Measurements from ENCODE around the gene WWOX. TPM values are rescaled to one million over a fixed set of nuclear protein-coding genes. Genes with fewer than 3 reads are reported as not detected.

WWOX gene
- total RNA-seq, 1 donor from 2014 or later = 11.2 TPM

DNA sequence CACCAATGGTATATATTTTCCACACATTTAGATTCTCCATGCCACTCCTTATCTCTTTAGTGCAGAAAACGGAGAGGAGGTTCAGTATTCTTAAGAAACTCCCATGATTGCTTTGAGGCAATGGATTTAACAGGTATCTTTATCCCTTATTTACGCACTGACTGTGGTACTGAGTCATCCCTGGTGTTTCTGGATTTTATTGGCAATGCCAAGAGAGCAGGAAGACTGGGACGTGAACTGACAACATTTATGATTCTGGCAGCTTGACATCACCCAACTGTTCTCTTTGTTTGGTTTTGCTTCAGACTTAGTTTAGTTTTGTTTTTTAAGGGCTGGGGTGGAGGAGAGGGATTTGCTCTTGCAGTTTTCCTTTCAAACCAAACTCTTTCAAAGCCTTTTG is 131.4 kb downstream of the WWOX start:
- ATAC-seq = peak; percentile 88

GRCh38 chr16:78235168-78235800 is 135.8 kb downstream of the WWOX start:
- ATAC-seq = peak; percentile 81

- ATAC-seq = no peak
Observed at GRCh38 chr16:78235876-78236275, 136.4 kb downstream of the WWOX start.

DNA sequence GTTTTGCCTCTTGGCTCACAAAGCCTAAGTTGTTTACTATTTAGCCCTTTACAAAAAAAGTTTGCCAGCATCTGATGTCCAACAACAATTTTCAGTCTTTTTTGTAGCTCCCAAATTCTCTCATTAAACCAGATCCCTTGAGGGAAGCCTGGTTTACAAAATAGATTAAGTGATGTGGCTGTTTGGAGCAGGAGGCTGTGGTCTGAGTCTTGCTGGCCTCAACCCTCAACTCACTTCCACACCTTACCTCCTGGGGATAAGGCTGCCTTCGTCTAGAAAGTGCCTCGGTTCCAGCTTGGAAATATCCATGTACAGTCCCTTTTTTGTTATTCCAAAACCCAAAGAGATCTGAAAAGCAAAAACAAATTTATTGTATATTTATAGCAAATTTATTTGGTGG is 138.4 kb downstream of the WWOX start:
- no peak for ATAC-seq

GRCh38 chr16:78240459-78241222 is 141.2 kb downstream of the WWOX start:
- peak; percentile 81 for ATAC-seq

DNA sequence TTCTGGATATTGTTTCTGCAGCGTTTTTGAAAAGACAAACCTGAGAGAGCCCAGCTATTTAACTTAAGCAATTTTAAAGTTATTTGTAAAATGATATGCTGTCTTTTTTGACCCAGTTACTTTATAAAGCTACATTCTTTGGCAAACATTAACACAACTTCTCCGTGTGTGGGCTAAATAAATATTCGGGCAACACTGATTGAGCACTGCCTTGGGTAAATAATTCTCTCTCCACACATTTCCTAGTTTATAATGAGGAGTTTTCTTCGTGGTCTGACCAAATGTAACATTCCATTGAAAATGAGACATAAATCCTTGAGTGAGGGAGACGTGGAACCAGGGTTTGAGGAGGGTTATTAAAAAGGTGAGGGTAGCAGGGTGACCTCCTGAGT is 142.8 kb downstream of the WWOX start:
- ATAC-seq = no peak

DNA sequence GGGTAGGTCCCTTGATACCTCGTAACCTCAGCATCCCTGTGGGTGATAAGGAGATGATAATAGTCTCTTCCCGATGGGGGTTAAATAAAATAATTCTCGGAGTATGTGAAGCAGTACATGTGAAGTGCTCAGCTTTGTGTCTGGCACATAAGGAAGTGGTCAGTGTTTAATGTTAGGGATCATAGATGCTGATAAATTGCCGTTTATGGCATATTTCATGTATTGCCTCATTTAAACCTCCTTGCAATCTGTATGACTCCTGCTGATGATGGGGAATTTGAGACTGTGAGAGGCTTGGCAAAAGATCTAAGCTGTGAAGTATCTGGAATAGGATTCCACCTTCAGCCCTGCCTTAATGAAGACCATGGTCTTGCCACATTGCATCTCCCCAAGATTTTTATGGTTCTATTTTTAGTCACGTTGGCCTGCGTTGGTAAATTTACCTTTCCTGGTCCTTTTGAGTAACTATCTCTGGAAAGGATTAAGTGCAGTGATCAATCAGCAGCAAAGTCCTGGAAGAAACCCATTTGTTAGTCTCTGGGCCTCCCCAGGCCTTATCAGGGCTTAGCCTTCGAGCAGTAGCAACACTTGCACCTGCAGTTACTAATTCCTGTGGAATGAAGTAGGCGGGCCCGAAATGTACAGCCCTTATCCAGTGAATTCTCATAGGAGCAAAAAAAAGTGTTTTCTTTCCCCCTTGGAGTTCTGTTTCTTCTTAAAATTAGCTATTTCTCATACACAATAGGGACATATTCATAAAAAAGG is 144.9 kb downstream of the WWOX start:
- no peak for ATAC-seq

DNA sequence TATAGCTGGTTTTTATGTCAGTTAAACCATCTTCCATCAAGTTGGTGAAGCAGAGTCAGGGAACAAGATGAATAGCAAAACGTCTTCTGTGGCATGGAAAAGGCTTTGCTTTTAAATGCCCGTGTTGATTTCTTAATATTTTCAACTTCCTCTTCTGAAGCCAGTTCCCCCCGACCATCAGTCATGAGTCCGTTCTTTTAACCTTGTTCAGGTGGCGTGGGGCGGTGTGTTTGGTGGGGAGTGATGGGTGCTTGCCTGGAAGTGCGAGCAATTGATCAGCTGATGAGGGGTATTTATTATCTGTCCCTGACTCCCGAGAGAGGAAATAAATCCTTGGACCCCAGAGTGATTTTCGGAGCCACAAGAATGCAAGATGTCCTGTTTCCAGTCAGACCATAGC is 147.1 kb downstream of the WWOX start:
- no peak for ATAC-seq

DNA sequence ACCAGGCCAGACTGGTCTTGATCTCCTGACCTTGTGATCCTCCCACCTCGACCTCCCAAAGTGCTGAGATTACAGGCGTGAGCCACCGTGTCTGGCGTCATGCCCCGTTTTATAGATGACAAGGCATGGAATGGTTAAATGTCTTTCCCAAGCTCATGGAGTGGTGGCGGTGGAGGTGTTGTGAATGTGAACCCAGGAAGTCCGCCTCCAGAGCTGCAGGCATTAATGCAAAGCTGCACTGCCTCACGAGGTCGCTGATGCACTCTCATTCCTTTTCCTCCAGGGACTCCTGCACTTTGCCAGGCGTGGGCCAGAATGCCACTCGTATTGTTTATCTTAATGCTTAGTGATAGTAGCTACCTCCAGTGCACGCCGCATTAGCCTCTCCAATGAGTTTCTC is 149.6 kb downstream of the WWOX start:
- no peak for ATAC-seq

GRCh38 chr16:78249832-78250231 is 150.4 kb downstream of the WWOX start:
- ATAC-seq = no peak

- no peak for ATAC-seq
Observed at GRCh38 chr16:78251115-78251514, 151.7 kb downstream of the WWOX start.

GRCh38 chr16:78252757-78253156 is 153.3 kb downstream of the WWOX start:
- no peak for ATAC-seq

- ATAC-seq = no peak
Observed at GRCh38 chr16:78254841-78255240, 155.4 kb downstream of the WWOX start.

DNA sequence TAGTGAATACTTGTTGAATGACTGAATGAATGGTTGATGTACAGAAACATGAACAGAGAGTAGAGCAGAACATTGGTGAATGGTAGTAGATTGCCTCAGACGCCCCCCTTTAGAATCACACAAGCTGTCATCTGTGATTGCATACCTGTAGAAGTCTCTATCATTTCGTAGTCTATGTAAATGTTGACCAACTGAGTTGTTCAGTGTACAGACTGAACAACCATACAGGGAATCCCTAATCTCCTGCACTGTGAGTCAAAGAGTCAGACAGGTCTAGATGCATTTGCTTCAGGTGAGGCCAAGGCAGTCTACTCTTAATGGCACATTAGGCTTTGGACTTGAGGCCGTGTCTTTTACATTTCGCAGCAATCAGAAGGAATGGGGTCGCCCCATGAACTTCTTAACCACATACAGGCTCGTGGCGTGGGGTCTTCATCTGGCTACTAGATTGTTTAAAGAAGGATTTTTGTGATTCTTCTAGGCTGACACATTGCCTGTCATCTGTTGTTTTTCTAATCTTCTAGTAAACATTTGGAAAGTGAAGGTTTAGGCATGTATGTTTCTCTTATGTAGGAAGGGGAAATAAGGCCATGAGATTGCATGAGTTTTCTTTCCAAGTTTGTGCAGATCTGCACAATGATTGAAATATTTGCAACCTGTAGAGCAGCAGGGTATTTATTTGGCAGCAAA is 157.4 kb downstream of the WWOX start:
- ATAC-seq = no peak

DNA sequence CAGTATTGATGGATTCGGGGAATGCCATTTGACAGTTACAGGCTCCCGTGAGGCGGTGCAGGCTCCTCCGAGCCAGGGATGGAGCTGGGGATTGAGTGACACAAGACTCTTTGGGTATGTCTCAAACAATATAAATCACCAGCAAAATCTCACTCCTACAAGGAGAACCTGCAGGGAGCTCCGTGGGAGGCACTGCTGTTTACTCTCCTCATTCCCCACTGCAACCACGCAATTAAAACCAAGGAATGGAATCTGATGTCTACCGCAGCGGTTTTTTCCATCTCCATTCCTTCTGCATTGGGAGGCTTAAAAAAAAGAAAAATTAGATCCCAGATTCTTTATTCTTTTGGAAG is 157.9 kb downstream of the WWOX start:
- ATAC-seq = no peak

DNA sequence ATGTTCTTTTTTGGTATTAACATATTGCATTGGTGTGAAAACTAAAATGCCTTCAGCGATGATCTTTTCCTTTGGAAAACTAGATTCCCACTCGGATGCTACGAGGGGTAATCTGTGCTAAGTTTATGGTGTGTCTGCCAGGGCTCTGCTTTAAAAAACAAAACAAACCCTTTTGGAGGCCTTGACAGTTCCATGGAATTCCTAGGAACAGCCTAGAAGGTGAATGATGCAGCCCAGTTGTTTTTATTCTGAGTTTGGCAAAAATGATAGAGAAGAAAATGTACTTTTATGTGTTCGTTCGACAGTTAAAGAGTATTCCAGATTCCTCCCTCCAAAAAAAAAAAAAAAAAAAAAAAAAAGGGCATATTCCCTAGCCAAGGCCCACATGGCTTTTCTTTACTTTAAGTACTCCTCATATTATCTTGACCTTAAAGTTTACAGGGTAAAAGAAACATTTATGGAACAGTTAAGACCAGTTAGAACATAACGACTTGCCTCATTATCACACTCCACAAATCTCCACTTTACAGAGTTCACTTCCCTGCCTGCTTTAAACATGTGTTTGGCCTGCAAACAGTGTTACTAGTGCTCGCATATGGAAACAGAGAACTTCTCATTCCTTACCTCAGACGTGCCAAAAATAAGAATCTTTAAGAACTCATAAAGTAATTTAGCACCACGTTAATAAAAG is 159.1 kb downstream of the WWOX start:
- ATAC-seq = no peak

DNA sequence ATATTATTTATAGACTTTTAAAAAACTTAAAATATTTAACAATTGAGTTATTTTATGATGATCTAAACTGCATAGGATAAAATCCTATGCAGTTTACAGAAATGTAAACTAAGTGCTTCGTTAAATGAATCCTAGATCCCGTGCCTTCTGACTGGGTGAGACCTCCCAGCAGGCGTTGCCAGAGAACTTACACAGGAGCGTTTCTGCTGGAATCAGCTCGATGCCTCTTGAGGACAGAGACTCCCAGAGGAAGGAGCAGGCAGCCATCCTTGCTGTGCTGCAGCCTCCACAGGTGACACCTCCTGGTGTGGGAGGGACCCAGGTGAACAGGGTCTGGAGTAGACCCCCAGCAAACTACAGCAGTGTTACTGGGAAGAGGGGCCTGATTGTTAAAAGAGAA is 160.4 kb downstream of the WWOX start:
- no peak for ATAC-seq

- ATAC-seq = no peak
Observed at GRCh38 chr16:78264642-78265041, 165.2 kb downstream of the WWOX start.

GRCh38 chr16:78269256-78269655 is 169.8 kb downstream of the WWOX start:
- no peak for ATAC-seq

- no peak for ATAC-seq
Observed at GRCh38 chr16:78271981-78272380, 172.5 kb downstream of the WWOX start.

DNA sequence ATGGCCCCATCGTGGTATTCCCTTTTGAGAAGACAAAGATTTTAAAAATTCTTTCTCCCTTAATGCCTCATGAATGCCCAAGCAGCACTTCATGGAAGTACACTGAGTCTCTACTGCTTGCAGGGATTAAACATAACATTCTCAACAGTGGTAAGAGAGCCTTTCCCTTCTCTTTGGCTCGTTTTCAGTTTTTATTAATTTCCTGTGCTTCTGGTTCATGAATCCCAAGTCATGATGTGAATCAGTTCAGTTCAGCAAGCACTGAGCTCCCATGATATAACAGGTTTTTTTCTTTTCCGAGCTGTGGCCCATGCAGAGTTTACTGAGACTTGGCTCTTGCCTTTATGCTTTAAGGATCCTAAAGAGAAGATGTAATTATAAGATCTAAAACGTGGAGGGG is 175.3 kb downstream of the WWOX start:
- no peak for ATAC-seq

DNA sequence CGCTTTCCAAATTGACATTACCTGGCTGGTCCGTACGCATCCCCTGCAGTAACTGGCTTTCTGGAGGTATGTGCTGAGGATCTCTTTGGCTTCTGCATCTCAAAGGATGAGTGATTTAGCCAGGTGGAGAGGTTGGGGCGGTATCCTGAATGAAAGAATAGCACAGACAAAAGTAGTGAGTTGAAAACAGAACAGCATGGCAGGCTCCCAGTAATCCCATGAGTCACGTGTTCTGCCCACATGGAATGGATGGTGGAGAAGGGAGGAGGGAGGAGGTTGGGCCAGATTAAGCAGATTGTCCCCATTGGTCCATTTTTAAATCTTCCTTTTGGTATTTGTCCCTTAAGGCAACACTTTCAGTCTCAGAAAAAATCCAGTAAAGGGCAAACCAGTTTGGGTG is 176.0 kb downstream of the WWOX start:
- ATAC-seq = no peak
